HepG2 (cell line): Measurements from ENCODE around the gene ACADS. TPM values are rescaled to one million over a fixed set of nuclear protein-coding genes. Genes with fewer than 3 reads are reported as not detected.

ENCODE experiments used
- ATF5 ChIP-seq: sonication (generic); formaldehyde crosslinking; IDR thresholded peaks from 2 replicates; pipeline ENCODE4 v1.4.0; 2020; ENCODE audit warnings: mild to moderate bottlenecking, low read depth, missing genetic modification reagents
- CBX5 ChIP-seq: sonication (generic); formaldehyde crosslinking; IDR thresholded peaks from 2 replicates; pipeline ENCODE4 v1.4.0; 2020; ENCODE audit warnings: missing genetic modification reagents, borderline replicate concordance
- FLYWCH1 ChIP-seq: sonication (generic); formaldehyde crosslinking; IDR thresholded peaks from 2 replicates; pipeline ENCODE4 v1.8.1; 2023; ENCODE audit warnings: mild to moderate bottlenecking, missing genetic modification reagents
- KMT2B ChIP-seq: IDR thresholded peaks from 2 replicates; pipeline ENCODE4 v1.6.1; 2016; ENCODE audit warnings: missing genetic modification reagents, missing compliant biosample characterization
- MBD4 ChIP-seq: IDR thresholded peaks from 2 replicates; pipeline ENCODE4 v1.6.1; 2012; ENCODE audit warnings: low read length, inconsistent platforms, borderline replicate concordance
- MYC ChIP-seq: sonication (generic); formaldehyde crosslinking; IDR thresholded peaks from 2 replicates; pipeline ENCODE4 v1.9.0; 2021; ENCODE audit warnings: missing genetic modification reagents, borderline replicate concordance
- POLR2AphosphoS2 ChIP-seq: IDR thresholded peaks from 2 replicates; pipeline ENCODE4 v1.6.1; 2011; ENCODE audit warnings: low read depth, low read length, improper control_type of control experiment
- PRDM10 ChIP-seq: sonication (generic); formaldehyde crosslinking; IDR thresholded peaks from 2 replicates; pipeline ENCODE4 v1.4.0; 2020; ENCODE audit warnings: low read depth, missing genetic modification reagents
- TRIM24 ChIP-seq: sonication (generic); formaldehyde crosslinking; IDR thresholded peaks from 2 replicates; pipeline ENCODE4 v1.8.0; 2022; ENCODE audit warnings: mild to moderate bottlenecking, missing genetic modification reagents
- ZBTB34 ChIP-seq: sonication (generic); formaldehyde crosslinking; IDR thresholded peaks from 2 replicates; pipeline ENCODE4 v1.8.0; 2022; ENCODE audit warnings: mild to moderate bottlenecking, missing genetic modification reagents
- ZFP91 ChIP-seq: sonication (generic); formaldehyde crosslinking; IDR thresholded peaks from 2 replicates; pipeline ENCODE4 v1.9.0; 2022; ENCODE audit warnings: missing genetic modification reagents, mild to moderate bottlenecking, borderline replicate concordance
- ZFX ChIP-seq: sonication (generic); formaldehyde crosslinking; IDR thresholded peaks from 2 replicates; pipeline ENCODE4 v1.4.0; 2020; ENCODE audit warnings: mild to moderate bottlenecking, low read depth, missing genetic modification reagents, moderate library complexity
- ZNF12 ChIP-seq: sonication (generic); formaldehyde crosslinking; IDR thresholded peaks from 2 replicates; pipeline ENCODE4 v1.5.0; 2020; ENCODE audit warnings: missing genetic modification reagents
- ZNF704 ChIP-seq: sonication (generic); formaldehyde crosslinking; IDR thresholded peaks from 2 replicates; pipeline ENCODE4 v1.8.1; 2023; ENCODE audit warnings: mild to moderate bottlenecking, inconsistent platforms, moderate library complexity, missing genetic modification reagents, borderline replicate concordance
- ZSCAN20 ChIP-seq: sonication (generic); formaldehyde crosslinking; IDR thresholded peaks from 2 replicates; pipeline ENCODE4 v1.4.0; 2020; ENCODE audit warnings: missing genetic modification reagents, mild to moderate bottlenecking, borderline replicate concordance
- ZXDC ChIP-seq: sonication (generic); formaldehyde crosslinking; IDR thresholded peaks from 2 replicates; pipeline ENCODE4 v1.5.0; 2020; ENCODE audit warnings: mild to moderate bottlenecking, missing genetic modification reagents
- polyA plus RNA-seq, 8 experiments: library from polyadenylated mRNA; depleted of rRNA in 3 of 8; stranded (reverse) in 7 of 8; unstranded in 1 of 8; fragments of >200 nt; fragmentation: Illumina TruSeq in 4 of 8; extraction: Trizol in 4 of 8; gene quantifications; 2 replicates each; pipeline versions ENCODE4 v1.2.1 to v1.2.3, GENCODE V29; 2011 to 2016; ENCODE audit warnings: low read depth in 4 of 8, missing spikeins in 1 of 8, mixed read lengths in 1 of 8; ENCODE audit not compliant: insufficient read depth in 1 of 8
- total RNA-seq, 5 experiments: library from RNA; depleted of rRNA; stranded (reverse); fragments of >200 nt; fragmentation: Illumina TruSeq; extraction: Trizol; gene quantifications; 2 replicates each; pipeline ENCODE4 v1.2.3, GENCODE V29; 2016; ENCODE audit warnings: low read depth in 1 of 5

ACADS gene
- total and polyA plus RNA-seq, 2 of the 13 experiments (the other 11 are each of a cell fraction or from before 2014, with no cell fraction given): 17.4 to 27.7 TPM

GRCh38 chr12:120725659-120726509, at the start of gene ACADS (continued):
- TF ChIP-seq ZFX (CRISPR knock-in tag) (peak; percentile 92), CBX5 (no peak), ZNF704 (CRISPR knock-in tag) (no peak), MBD4 (no peak), ATF5 (no peak), ZNF12 (CRISPR knock-in tag) (no peak), ZBTB34 (CRISPR knock-in tag) (no peak), ZSCAN20 (CRISPR knock-in tag) (peak; percentile 31; the same call in 1 of the 2 replicates), ZFP91 (CRISPR knock-in tag) (peak; percentile 45; the same call in 1 of the 2 replicates), KMT2B (peak; percentile 55; the same call in 1 of the 2 replicates), ZXDC (CRISPR knock-in tag) (no peak), PRDM10 (peak; percentile 19; the same call in 1 of the 2 replicates), FLYWCH1 (CRISPR knock-in tag) (no peak), MYC (CRISPR knock-in tag) (peak; percentile 62; the same call in 1 of the 2 replicates), POLR2AphosphoS2 (no peak), TRIM24 (CRISPR knock-in tag) (no peak)
